Rectal smooth muscle tissue (tissue), 1 donor: Measurements from ENCODE around the gene ZNF385C.

Experiments used
- H3K27ac ChIP-seq: one replicate; pipeline ENCODE4 v1.7.0; 2013; ENCODE audit warnings: low read depth, low read length, inconsistent platforms
- H3K27me3 ChIP-seq: one replicate; pipeline ENCODE4 v1.7.0; 2013; ENCODE audit warnings: low read length; ENCODE audit not compliant: control insufficient read depth, insufficient read depth
- H3K36me3 ChIP-seq: one replicate; pipeline ENCODE4 v1.7.0; 2013; ENCODE audit warnings: low read length; ENCODE audit not compliant: control insufficient read depth, insufficient read depth
- H3K4me1 ChIP-seq: one replicate; pipeline ENCODE4 v1.7.0; 2013; ENCODE audit warnings: low read length; ENCODE audit not compliant: control insufficient read depth, insufficient read depth
- H3K4me3 ChIP-seq: one replicate; pipeline ENCODE4 v1.7.0; 2013; ENCODE audit warnings: low read length
- H3K9ac ChIP-seq: one replicate; pipeline ENCODE4 v1.7.0; 2013; ENCODE audit warnings: low read length

ZNF385C gene

DNA sequence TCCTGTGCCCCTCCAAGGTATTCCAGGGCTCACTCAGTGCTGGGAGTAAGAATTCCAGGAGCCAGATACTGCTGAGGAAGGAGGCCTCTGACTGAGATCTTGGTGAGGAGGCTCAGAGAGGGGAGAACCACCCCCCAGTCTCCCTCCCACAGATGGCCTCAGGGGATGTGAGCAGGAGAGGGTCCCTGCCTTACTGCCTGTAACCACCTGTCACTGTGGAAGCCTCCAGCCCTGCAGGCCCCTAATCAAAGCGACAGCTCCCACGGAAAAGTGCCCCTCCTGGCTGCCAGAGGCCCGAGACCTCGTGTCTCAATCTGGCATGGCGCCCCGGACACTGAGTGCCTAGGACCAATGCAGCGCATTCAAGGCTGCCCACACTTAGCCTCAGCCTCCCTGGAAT, 40.2 kb downstream of the ZNF385C start:
- H3K27me3 ChIP-seq, result peaks cover 8% of the 10 kb centered on the region
- no peaks in the 10 kb centered on the region for H3K4me1 ChIP-seq
- H3K9ac ChIP-seq, result no peak overlapping the region

DNA sequence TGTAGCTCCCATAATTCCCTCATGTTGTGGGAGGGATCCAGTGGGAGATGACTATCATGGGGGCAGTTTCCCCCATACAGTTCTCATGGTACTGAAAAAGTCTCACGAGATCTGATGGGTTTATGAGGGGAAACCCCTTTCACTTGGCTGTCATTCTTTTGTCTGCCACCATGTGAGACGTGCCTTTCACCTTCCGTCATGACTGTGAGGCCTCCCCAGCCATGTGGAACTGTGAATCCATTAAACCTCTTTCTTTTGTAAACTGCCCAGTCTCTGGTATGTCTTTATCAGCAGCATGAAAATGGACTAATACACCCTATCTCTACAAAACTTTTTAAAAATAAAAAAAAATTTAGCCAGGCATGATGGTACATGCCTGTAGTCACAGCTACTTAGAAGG, 41.6 kb downstream of the ZNF385C start:
- Histone ChIP-seq H3K4me1 (no peaks in the 10 kb centered on the region), H3K27me3 (peaks cover 8% of the 10 kb centered on the region)

More for the DNA sequence above, 40.2 kb downstream of the ZNF385C start:
- Histone ChIP-seq H3K4me3 (no peak overlapping the region), H3K27ac (no peak overlapping the region), H3K36me3 (no peaks in the 10 kb centered on the region)

DNA sequence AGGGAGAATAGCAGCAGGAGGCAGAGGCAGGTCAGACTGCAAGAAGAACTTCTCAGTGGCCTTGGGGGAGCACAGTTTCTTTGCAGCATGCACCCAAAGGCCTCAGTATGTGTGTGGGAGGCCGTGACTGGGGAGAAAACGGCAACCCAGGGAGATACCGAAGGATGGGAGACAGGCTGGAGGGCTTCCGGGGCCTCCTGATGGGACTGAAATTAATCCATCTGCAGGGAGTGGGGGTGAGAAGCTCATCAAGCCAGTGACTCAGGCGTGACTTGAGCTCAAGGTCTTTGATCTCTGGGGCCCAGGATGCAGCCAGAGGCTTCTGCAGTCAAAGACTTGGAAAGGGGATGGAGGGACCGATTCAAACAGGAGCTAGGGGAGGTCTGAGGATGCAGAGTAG, 42.8 kb downstream of the ZNF385C start:
- H3K27me3 ChIP-seq, result peaks cover 8% of the 10 kb centered on the region

More for the DNA sequence above, 41.6 kb downstream of the ZNF385C start:
- Histone ChIP-seq H3K9ac (no peak overlapping the region), H3K4me3 (no peak overlapping the region), H3K36me3 (no peaks in the 10 kb centered on the region), H3K27ac (no peak overlapping the region)

DNA sequence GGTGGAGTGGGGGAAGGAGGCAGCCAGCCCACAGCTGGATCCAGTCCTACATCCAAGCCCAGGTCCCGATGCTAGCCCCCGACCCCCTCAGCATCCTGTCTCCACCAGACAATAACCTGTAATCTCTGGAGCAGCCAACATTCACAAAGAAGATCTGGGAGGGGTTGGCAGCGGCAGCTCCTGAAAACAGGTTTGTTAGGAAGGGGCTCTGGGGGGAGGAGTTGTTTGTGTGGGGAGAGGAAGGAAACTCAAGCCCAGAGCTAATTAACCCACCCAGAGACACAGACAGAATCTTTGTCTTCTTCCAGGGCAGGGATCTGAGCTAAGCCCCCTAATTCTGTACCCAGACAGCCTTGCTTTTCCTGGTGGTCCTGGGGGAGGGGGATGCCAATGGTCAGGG, 43.2 kb downstream of the ZNF385C start:
- no peak overlapping the region for H3K4me3 ChIP-seq
- H3K9ac ChIP-seq, result no peak overlapping the region
- no peak overlapping the region for H3K27ac ChIP-seq
- H3K4me1 ChIP-seq, result no peaks in the 10 kb centered on the region
- peaks cover 8% of the 10 kb centered on the region for H3K27me3 ChIP-seq
- H3K36me3 ChIP-seq, result no peaks in the 10 kb centered on the region

More for the DNA sequence above, 42.8 kb downstream of the ZNF385C start:
- no peak overlapping the region for H3K4me3 ChIP-seq
- no peak overlapping the region for H3K27ac ChIP-seq
- no peak overlapping the region for H3K9ac ChIP-seq
- no peaks in the 10 kb centered on the region for H3K4me1 ChIP-seq
- no peaks in the 10 kb centered on the region for H3K36me3 ChIP-seq

DNA sequence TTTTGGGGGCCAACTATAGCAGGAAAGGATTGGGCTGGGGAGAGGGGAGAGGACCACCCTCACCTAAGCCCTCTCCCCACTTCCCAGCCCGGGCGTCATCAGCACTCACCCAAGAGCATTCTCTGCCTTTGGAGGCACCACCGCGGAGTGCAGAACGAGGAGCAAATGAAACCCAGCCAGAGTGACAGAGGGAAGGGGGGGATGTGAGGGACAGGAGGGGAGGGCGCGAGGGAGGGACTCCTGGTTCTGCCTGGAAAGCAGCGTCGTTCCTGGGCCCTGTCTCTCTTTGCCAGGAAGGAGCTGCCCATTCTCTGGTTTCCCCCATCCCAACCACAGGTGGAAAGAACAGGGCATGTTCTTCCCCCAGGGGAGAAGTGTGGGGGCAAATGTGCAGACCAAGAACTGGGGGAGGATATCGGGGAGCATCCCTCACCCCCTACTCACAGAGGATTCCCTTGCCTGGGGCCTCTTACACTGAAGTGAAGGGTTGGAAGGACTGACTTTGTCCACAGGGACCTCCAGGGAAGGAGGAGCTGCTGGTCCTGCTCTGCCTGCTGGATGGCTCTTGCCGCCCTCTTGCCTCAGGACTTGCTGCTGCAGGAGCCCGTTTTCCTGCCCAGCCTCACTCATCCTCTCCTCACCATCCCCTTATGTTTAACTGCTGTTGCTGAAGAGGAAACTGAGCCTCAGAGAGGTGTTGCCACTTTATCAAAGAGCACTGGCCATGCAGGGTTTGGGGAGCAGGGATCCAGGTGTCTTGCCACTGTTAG, 44.4 kb downstream of the ZNF385C start:
- no peak overlapping the region for H3K27ac ChIP-seq
- H3K4me3 ChIP-seq, result no peak overlapping the region
- H3K4me1 ChIP-seq, result peaks cover 3% of the 10 kb centered on the region
- H3K9ac ChIP-seq, result no peak overlapping the region
- H3K27me3 ChIP-seq, result peaks cover 8% of the 10 kb centered on the region
- no peaks in the 10 kb centered on the region for H3K36me3 ChIP-seq

DNA sequence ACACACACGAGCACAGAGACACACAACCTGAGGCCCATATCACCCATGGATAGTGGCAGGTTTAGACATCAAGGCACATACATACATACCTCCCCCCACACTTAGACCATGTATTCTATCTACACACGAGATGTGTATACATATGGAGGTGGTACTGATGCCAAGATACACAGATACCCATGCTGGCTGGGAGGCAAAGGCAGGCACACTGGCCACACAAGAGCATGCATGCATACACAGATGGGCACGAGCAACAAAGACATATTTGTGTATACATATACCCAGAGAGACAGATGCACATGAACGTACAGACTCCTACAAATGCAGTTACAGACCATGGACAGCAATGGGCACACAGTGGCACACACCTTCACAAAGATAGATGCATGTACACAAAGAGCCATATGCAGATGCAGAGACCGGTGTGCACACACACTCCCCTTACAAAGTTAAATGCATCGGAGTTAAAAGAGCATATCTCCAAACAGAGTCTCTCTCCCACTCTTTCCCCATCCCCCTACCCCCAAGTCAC, 45.9 kb downstream of the ZNF385C start:
- Histone ChIP-seq H3K27me3 (peaks cover 8% of the 10 kb centered on the region), H3K27ac (no peak overlapping the region), H3K9ac (no peak overlapping the region), H3K4me3 (no peak overlapping the region), H3K4me1 (peaks cover 3% of the 10 kb centered on the region), H3K36me3 (no peaks in the 10 kb centered on the region)

DNA sequence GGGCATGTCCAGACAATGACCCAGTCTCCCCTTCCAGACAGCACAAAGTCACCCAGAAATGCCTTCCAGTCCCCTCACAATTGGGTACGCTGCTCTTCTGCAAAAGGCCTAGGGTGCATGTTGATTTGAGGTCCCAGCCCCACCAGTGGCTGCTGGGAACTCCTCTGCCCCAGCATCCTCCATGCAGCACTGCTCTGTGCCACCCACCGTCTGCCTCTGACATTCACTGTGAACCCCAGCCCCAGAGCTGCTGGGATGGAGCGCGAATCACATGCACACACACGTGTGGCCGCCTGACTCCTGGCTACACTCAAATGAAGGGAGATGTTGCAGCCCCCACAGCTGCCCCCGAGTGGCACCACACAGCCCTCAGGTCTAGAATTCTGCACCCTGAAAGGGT, 46.6 kb downstream of the ZNF385C start:
- H3K27ac ChIP-seq, result no peak overlapping the region
- H3K27me3 ChIP-seq, result peaks cover 8% of the 10 kb centered on the region
- H3K4me3 ChIP-seq, result no peak overlapping the region
- peaks cover 3% of the 10 kb centered on the region for H3K4me1 ChIP-seq
- no peak overlapping the region for H3K9ac ChIP-seq
- no peaks in the 10 kb centered on the region for H3K36me3 ChIP-seq

DNA sequence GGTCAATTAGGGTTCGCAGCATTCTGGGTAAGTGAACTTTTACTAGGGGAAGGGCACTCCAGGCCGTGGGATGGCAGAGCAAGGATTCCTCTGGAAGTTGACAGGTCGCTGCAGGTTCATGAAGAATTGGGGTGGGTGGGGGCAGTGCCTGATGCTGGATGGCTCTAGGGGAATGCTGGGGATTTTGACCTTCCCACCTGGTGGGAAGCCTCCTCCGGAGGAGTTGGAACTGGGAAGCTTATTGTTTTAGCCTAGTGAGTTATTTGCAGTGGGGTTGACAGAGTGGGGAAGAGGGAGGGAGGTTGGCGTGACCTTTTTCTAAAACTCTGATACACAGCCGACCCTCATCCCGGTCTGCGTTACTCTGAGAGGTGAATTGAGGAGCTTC, 47.3 kb downstream of the ZNF385C start:
- Histone ChIP-seq H3K27me3 (peaks cover 8% of the 10 kb centered on the region), H3K9ac (no peak overlapping the region)

DNA sequence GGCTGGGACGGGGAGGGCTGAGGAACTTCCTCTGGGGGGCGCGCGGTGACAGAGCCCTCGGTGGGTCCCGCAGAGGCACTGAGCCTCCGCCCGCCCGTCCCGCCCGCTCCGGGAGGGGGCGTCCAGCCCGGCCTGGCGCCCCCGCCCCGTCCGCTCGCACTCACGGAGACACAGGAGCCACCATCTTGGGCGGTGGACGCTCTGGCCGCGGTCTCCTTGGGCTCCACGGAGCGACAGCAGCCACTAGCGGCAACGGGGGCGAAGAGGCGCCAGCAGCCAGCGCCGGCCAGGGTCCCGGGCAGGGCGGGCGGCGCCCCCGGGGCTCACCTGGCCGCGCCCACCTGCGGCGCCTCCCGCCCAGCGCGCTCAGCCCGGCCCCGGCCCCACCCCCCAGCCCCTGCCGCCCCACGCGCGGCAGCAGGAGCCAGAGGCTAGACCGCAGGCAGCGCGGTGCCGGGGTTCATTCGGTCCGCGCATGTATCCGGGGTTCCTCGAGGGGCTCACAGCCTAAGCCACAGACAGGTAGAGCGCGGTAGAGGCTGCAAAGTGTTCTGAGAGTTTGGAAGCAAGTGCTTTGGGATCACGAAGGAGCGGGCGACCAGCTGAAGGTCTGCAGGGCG, 47.8 kb downstream of the ZNF385C start, which contains the start of gene C17orf113:
Gene C17orf113 (minus strand): TSS at position 209 of the 620 bp plus-strand sequence. CDS start 7,225 bp downstream, outside the sequence.
- peak within 1 kb of the TSS; percentile 41 for H3K9ac ChIP-seq
- H3K4me1 ChIP-seq, result peaks cover 3% of the 10 kb centered on the region
- peaks cover 8% of the 10 kb centered on the region for H3K27me3 ChIP-seq
- peak within 1 kb of the TSS; percentile 54 for H3K4me3 ChIP-seq
- H3K27ac ChIP-seq, result no peak within 1 kb of the TSS
- no peaks in the 10 kb centered on the region for H3K36me3 ChIP-seq

More for the DNA sequence above, 47.3 kb downstream of the ZNF385C start:
- no peak overlapping the region for H3K27ac ChIP-seq
- H3K36me3 ChIP-seq, result no peaks in the 10 kb centered on the region
- peak overlapping the region; percentile 53 for H3K4me3 ChIP-seq
- peaks cover 3% of the 10 kb centered on the region for H3K4me1 ChIP-seq

DNA sequence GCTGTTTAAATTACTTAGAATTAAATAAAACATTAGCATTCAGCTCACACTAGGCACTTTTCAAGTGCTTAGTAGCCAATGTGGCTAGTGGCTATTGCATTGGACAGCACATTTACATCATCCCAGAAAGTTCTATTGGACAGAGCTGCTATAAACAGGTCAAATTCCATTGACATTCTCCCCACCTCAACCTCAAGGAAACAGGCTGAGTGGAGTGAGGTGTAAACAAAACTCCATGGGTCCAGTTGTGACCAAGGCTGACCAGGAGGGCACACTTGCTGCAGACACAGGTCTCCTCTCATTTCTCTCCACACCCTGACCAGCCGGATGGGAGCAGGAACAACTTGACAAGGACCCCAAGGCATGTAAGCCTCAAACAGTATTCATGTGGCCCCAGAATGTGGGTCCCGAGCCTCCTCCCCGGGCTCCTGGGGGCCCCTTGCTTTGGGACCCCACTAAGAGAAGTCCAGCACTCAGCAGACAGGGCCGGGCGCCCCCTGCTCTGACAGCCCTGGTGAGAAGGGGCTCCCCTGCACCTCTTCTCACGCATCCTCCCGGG, 48.4 kb downstream of the ZNF385C start:
- H3K9ac ChIP-seq, result peak overlapping the region; percentile 41
- H3K4me3 ChIP-seq, result peak overlapping the region; percentile 54
- H3K27ac ChIP-seq, result no peak overlapping the region
- H3K36me3 ChIP-seq, result no peaks in the 10 kb centered on the region
- peaks cover 3% of the 10 kb centered on the region for H3K4me1 ChIP-seq
- H3K27me3 ChIP-seq, result peaks cover 4% of the 10 kb centered on the region

DNA sequence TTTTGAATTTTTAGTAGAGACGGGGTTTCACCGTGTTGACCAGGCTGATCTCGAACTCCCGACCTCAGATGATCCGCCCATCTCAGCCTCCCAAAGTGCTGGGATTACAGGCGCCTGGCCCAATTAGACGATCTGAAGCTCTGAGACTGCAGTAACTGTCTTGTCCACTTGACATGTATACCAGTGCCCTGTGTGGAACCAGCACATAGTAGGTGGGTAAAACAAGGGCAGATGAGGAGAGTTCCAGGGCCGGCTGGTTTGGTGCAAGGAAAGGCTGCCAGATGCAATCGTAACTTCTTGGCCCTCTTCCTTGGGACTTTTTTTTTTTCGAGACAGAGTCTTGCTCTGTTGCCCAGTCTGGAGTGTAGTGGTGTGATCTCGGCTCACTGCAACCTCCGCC, 50.9 kb downstream of the ZNF385C start:
- Histone ChIP-seq H3K4me3 (no peak overlapping the region), H3K36me3 (no peaks in the 10 kb centered on the region), H3K4me1 (peaks cover 3% of the 10 kb centered on the region), H3K27ac (no peak overlapping the region), H3K9ac (no peak overlapping the region), H3K27me3 (no peaks in the 10 kb centered on the region)

DNA sequence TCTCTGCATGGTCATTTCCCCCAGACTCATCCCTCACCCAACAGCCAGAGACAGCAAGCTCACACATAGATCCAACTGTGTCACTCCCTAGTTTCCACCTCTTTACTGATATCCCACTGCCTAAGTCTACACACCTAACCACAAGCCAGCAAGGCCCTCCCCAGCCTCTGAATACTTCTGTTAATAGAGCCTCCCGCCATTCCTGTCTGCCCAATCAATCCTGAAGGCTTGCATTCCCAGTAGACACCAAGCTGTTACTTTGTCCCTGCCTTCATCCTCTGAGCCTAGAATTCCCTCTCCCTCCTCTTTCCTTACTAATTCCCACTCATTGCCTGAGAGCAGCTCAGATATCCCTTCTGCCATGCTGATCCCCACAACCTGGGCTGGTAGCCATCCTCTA, 52.6 kb downstream of the ZNF385C start:
- Histone ChIP-seq H3K9ac (no peak overlapping the region), H3K27ac (no peak overlapping the region), H3K4me1 (peaks cover 3% of the 10 kb centered on the region), H3K4me3 (no peak overlapping the region), H3K27me3 (no peaks in the 10 kb centered on the region), H3K36me3 (no peaks in the 10 kb centered on the region)
